Activated CD8-positive, alpha-beta memory T cell treated with anti-CD3 and anti-CD28 coated beads for 4 hours (primary cell): Measurements from ENCODE around the gene SNRNP35.
"Not testable (repeated sequence)": the region's sequence is repeated elsewhere in the genome, so short reads cannot be mapped to it uniquely, and the experiment has no call there.

Experiments used
- DNase-seq, 2 donors: peaks; one replicate each; pipeline ENCODE4 v3.0.0-alpha.2; 2020; ENCODE audit warnings: low read depth in 2 of 2

The SNRNP35 gene

DNA sequence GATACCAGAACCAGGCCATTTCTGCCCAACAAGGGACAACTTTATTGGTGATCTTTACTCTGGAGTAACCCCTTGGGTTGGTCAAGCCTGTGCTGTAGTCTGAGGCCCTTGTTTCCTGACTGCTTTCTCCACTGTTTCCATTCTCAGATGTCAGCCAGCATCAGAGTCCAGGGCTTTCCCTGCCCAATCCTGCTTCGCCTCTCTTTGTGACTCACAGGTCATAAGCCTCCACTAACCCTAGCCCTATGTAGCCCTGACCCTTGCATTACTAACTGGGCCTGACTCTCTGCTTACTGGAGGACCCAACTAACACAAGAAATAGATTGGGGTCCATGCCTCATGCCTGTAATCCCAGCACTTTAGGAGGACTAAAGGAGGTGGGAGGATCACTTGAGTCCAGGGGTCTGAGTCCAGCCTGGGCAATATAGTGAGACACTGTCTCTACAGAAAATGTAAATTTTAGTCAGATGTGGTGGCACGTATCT lies 8.6 kb upstream of the SNRNP35 start:
- no peak for DNase-seq

DNA sequence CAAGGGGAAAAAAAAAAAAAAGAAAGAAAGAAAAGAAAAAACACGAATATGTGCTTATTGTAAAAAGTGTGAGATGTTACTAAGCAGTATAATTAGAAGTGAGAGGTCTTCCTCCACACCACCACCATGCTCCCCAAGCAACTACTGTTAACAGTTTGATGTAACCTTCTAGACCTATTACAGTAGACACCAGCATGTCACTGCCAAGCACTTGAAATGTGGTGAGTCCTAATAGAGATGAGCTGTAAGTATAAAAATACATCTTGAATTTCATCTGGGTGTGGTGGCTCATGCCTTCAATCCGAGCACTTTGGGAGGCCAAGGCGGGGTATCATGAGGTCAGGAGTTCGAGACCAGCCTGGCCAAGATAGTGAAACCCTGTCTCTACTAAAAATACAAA lies 8.1 kb upstream of the SNRNP35 start:
- DNase-seq, result no peak

DNA sequence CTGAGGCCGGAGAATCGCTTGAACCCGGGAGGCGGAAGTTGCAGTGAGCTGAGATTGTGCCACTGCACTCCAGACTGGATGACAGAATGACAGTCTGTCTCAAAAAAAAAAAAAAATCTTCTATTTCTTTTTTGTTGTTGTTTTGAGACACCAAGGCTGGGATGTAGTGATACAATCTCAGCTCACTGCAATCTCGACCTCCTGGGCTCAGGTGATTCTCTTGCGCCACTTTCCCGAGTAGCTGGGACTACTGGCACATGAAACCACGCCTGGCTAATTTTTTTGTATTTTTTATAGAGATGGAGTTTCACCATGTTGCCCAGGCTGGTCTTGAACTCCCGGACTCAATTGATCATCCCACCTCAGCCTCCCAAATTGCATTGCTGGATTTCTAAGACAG lies 7.3 kb upstream of the SNRNP35 start:
- no peak for DNase-seq

DNA sequence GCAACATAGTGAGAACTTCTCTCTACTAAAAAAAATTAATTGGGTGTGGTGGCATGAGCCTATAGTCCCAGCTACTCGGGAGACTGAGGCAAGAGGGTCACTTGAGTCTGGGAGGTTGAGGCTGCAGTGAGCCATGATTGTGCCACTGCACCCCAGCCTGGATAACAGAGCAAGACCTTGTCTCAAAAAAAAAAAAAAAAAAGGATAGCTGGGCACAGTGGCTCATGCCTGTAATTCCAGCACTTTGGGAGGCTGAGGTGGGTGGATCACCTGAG lies 5.7 kb upstream of the SNRNP35 start:
- not testable (repeated sequence) for DNase-seq

DNA sequence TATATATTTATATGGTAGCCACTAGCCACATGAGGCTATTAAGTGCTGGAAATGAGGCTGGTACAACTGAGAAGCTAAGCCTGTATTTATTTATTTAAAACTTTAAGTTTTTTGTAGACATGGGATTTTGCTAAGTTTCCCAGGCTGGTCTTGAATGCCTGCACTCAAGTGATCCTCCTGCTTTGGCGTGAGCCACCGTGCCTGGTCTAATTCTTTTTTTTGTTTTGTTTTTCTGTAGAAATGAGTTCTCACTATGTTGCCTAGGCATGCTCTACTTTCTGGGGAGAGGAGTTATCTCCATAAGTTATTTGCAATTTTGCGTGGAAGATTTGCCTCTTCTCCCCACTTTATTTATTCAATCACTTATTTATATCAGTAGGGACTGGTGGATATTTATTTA lies 4.8 kb upstream of the SNRNP35 start:
- DNase-seq, result no peak

DNA sequence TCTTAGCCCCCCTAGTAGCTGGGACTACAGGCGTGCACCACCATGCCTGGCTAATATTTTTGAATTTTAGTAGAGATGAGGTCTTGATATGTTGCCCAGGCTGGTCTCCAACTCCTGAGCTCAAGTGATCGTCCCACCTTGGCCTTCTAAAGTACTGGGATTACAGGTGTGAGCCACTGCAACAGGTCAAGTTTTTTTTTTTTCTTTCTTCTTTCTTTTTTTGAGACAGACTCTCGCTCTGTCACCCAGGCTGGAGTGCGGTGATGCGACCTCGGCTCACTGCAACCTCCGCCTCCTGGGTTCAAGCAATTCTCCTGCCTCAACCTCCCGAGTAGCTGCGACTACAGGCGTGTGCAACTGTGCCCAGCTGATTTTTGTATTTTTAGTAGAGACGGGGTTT lies 5.2 kb downstream of the SNRNP35 start:
- DNase-seq, result not testable (repeated sequence)

DNA sequence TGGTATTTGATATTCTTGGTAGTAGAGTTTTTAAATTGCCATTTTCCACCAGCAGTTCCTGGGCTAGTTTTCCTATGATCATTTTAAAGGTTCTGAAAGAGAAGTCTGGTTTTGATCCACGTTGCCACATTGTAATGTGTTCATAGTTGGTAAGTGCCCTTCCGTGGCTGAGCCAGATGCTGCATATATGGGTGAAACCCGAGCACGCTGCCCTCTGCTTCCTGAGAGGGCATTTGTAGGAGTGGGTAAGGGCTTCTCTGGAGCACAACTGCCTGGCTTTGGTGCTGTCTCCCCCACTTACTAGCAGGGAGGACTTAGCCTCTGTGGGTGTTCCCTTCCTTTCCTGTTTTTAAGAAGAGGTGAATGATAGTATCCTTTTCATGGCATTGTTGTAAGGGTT lies 7.1 kb downstream of the SNRNP35 start:
- no peak for DNase-seq

DNA sequence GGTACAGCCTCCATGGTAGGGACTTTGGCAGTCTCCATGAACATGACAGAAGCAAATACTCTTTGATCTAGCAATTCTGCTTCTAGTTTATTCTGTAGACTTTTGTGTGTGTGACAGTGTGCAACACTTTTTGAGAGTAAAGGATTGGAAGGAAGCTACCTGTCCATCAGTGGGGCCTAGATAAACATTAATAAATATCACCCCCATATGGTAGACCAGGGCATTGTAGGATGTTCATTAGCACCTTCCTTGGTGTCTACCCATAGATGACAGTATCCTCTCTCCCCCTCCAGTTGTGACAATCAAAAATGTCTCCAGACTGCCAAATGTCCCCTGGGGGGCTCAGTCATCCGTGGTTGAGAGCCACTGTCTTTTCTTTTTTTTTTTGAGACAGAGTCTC lies 10.8 kb downstream of the SNRNP35 start:
- DNase-seq, result no peak

DNA sequence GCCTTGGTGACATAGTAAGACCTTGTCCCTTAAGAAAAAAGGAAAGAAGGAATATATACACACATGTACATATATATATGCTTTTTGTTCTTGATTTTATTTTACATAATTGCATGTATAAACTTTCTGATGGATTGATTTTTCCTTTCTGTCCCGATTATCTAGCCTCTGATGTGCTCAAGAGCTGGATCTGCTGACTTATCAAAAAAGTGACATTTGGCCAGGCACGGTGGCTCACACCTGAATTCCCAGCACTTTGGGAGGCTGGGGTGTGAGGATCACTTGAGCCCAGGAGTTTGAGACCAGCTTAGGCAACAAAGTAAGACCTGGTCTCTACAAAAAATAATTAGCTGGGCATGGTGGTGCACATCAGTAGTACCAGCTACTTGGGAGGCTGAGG lies 12.0 kb downstream of the SNRNP35 start:
- DNase-seq, result no peak

DNA sequence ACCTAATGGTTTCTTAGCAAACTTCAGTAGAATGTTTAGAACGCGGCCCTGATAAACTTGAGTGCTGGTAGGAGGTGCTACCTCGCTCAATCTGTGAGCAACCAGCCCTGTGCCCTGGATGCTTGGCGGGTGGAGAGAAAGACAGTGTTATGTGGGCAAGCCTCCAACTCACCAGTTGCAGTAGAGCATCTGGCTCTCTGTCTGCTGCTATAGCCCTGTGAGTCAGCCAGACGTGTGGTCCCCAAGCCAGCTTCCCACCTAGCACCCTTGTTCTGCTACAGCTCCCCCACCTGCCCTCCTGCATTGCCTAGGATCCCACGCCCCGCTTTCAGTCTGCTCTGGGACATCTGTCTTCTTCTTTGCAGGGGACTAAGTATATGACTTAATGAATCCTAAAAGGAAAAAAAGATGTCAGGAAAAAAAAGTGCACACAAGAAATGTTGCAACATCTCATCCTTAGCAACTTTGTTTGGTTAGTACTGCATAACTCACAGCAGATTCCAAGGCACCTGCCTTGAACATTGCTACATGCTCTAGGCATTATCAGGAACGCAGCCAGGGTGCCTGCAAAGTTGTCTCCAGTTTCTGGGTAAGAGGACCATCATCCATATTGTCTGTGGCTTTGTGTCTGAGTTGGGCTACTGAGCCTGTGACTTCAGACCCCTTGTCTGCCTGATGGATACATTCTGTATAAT lies 13.6 kb downstream of the SNRNP35 start:
- DNase-seq, result no peak

DNA sequence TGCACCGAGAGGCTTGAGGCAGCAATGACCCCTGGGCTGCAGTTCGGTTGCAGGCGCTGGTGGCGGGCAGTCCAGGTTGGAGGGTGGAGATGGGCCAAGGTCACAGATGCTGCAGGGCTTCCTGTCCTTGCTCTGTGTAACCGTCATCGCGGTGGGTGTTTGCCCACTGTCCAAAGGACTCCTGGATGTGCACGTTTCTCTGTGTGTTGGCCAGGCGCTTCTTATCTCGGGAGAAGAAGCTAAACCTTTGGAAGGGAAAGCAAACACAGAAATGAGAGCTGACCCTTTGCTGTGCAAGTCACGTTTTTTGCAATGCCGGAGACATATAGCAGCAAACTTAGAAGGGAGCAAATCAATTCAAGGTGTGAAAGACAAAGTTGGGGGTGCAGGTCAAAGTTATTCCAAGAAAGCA lies 14.5 kb downstream of the SNRNP35 start:
- no peak for DNase-seq

DNA sequence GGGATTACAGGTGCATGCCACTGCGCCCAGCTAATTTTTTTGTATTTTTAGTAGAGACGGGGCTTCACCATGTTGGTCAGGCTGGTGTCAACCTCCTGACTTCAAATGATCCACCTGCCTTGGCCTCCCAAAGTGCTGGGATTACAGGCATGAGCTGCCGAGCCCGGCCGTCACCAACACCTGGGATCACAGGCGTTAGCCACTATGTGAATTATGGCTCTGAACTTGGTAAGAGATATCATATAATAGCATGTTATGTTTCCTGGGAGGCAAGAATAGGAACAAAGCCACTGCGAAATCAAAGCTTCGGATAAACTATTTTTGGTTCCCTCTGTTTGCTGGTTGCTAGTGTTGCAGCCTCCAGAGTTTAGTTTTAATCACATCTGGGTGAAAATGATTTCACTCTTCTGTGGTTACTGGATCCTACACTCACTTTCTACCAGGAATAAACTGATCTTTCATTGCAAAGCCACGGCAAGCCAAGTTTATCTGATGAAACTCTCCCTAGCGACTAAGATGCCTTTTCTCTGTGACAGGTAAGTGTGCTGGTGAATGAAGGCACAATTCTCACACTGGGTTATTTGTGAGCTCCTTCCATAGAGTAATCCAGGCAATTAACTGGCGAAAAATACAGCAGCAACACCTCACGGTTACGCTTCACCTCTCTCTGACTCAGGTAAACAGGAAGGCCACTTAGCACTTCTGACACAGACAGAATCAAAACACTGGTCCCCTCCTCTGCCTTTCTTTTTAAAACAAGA lies 16.7 kb downstream of the SNRNP35 start:
- no peak for DNase-seq

DNA sequence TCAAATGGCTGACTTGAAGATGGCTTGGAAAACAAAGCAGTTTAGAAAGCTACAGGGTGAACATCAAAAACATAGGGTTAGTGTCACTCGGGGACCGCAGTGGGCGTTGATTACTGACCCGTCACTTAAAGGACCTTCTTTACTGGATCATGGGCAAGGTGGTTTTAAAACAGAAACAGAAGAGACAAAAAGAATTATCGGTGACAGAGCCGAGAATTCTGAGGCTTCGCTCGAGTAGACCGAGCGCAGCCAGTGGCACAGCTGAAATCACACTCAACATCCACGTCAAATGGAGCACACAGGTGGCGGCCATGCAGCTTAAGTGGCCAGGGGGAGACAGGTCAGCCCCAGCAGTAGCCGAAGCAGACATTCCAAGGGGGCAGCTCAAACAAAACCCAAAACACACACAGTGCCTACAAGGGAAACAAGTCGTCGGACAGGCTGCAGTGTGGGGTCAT lies 17.3 kb downstream of the SNRNP35 start:
- no peak for DNase-seq

DNA sequence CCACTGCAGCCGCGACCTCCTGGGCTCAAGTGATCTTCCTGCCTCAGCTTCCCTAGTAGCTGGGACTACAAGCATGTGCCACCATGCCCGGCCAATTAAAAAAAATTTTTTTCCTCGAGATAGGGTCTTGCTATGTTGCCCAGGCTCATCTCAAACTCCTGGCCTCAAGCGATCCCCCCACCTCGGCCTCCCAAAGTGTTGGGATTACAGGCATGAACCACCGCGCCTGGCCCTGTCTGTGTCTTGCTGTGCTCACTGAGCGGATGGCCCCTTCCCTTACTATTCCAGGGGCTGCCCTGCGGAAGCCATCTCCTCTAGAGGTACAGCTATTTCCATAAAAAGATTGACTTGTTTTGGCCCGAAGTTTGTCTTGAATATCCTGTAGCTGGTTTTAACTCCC lies 20.1 kb downstream of the SNRNP35 start:
- DNase-seq, result no peak

DNA sequence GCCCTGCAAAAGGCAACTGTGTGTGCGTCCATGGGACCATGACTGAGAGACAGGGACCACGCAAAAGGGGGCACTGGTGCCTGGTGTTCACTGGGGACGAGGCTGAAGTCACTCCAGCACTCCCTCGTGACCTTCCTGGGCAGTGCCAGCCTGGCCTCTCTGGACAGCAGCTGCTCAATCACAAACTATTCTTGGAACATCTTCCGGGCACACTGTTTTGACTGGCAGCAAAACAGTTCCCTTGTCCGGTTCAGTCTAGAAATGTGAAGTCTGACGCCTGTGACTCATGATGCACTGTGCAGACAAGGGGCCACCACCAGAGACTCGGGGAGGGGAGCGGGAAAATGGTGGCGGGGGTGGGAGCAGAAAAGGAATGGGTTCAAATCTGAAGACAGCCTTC lies 20.8 kb downstream of the SNRNP35 start:
- DNase-seq, result no peak

DNA sequence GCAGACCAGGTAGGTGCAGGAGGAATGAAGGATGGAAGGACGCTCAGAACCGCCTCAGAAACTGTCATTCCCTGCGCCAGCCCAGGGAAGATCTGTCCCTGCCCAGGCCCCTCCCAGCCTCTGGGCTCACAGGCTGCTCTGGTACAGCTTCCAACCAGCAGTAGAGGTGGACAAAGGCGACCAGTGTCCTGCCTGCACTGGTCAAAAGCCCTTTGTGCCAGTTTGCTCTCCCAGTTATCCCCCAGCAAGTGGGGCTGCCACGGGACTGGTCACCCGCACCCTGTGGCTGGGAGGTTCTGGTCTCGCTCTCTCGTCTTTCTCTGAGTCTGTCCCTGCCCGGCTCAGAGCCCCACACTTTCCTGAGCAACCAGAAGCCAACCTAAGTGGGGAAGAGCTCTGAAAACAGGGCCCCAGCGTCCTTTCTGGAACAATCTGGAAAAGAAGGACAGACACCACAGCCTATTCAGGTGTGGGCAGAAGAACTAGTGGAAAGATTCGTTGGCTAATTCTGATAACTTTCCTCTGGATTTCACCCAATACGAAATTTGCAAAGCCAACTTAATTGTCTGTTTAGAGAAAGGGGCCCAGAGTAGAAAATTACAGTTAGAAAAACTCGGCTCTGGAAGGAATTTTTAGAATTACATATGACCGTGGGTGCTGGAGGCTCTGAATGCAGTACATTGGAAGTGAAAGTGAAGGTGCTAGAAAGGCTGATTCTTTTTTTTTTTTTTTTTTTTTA lies 21.7 kb downstream of the SNRNP35 start:
- no peak for DNase-seq

DNA sequence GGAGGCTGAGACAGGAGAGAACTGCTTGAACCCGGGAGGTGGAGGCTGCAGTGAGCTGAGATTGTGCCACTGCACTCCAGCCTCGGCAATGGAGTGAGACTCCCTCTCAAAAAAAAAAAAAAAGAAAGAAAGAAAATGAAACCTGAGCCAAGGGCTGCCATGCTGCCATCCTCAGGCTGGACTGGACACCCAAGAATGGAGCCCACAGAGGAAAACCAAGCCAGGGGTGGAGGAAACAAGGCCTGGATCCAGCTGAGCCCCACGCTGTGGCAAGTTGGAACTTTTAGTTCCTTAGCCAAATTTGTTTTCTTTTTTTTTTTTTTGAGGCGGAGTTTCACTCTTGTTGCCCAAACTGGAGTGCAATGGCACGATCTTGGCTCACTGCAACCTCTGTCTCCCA lies 23.3 kb downstream of the SNRNP35 start:
- not testable (repeated sequence) for DNase-seq

DNA sequence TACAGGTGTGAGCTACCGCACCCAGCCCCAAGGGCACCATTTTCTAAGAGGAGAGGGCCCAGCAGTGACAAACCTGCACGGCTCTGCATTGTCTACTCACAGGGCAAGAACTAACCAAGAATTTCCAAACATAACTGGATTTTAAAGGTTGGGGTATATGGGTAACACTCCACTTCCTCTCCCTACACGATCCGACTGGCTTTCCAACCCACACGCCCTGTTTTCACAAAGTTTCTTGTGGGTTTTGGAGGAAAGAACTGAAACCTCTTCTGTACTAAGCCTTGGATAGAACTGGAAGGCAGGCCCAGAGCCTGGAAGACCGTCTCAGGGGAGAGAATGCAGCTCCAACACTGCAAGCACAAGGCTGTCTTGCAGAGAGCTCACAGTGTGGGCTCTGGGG lies 24.9 kb downstream of the SNRNP35 start:
- DNase-seq, result no peak

DNA sequence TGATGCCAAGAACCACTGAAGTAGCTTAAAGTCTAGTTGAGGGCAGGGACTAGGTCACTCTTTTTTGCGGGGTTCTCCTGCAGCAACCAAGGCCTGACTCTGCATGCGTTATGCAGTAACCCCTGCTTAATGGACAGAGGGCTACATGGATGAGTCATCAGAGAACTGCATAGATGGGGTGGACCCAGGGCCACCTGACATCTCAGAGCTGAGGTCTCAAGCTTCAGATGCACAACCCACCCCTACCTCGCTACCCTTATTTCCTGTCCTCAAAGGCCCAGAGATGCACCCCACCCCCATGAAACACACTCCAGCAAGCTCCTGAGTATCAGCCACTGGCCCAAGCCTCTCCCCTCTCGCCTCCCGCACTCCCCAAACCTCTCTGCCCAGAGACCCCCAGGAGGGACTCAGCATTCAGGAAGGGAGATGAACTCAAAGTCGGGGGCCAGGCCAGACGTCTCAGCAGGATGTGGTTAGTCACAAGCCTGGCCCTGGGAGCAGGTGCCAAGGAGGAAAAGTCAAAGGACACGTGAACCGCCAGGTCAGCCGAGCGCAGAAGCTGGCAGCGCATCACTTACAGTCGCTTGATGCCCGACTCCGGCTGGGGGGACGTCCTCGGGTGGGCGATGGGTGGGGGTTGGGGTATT lies 25.8 kb downstream of the SNRNP35 start:
- DNase-seq, result no peak

DNA sequence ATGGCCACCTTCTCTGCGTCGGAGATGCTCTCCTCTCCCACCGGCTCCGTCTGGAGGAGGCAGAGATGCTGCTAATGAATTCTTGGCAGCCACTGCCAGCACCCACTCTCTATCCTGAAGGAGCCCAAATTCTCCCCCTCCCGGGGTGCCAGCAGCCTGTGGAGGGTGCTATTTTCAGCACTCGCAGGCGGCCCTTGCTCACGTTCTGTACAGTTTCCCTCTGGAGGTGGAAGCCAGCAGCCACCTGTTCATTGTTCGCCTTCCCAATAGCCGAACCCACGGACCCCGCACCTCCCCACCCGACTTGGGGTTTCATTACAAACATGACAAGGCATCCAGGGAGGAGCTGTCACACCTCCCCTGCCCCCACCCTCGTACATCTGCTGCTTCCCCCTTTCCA lies 27.8 kb downstream of the SNRNP35 start:
- no peak for DNase-seq

DNA sequence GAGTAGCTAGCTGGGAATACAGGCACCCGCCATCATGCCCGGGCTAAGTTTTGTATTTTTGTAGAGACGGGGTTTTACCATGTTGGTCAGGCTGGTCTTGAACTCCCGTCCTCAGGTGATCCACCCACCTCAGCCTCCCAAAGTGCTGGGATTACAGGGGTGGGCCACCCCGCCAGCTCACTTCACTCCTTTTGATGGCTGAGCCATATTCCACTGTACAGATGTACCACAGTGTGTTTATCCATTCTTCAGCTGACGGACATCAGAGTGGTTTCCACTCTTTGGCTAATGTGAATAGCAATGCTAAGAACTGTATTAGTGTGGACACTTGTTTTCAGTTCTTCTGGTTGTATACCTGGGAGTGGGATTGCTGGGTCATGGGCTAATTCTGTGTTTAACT lies 29.5 kb downstream of the SNRNP35 start:
- no peak for DNase-seq

DNA sequence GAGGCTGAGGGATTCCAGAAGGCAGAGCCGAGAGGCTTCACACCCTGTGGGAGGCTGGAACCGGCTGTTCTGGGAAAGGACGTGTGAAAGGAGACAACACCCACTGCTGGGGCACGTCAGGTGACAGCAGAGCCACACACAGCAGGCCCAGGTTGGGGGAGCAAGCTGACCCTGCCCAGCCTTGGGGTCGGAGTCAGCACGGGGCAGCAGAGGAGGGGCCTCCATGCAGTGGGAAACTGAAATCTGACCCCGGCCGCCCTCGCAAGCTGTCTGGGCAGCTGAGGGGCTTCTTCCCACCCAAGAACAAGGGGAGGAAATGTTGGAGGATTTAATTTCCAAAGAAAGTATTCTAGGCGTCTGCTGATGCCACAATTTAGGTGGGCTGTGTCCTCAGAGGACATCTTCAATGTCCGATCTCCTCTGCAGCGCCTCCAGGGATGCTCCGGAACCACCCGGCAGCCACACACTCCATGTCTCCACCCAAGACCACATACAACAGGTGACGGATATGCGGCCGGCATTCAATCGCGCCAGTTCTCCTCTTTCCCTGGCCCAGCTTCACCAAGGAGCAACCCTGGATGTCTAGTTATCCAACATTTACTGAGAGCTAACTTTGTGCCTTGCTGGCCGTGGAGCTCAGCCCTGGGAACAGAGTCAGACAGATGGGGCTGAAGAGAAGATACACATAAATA lies 30.7 kb downstream of the SNRNP35 start:
- DNase-seq, result no peak
